Activated CD8-positive, alpha-beta T cell treated with anti-CD3 and anti-CD28 coated beads for 36 hours (primary cell): ENCODE data around the gene RAB31. TPM values are rescaled to one million over a fixed set of nuclear protein-coding genes. Genes with fewer than 3 reads are reported as not detected.

Experiments used
- ATAC-seq: fragments of 200-7000 bp; cut with Tn5 transposase; one replicate; pipeline ENCODE4 v1.10.0; 2021; ENCODE audit warnings: mild to moderate bottlenecking, moderate library complexity
- CTCF ChIA-PET: fragments of 350-600 bp; sonication (Branson Sonifier 250); formaldehyde crosslinking; loops from one replicate; lab custom pipeline; 2021; ENCODE audit warnings: antibody characterized with exemption; lab: Charles Lee
- POLR2A ChIA-PET: fragments of 350-600 bp; sonication (Branson Sonifier 250); formaldehyde crosslinking; loops from one replicate; lab custom pipeline; 2021; ENCODE audit warnings: antibody characterized with exemption; lab: Charles Lee
- DNase-seq: peaks from one replicate; pipeline ENCODE4 v3.0.0-alpha.2; 2020
- H3K27ac Mint-ChIP-seq: one replicate; pipeline ENCODE4 v1.8.0; 2021; ENCODE audit warnings: mild to moderate bottlenecking, mixed read lengths
- H3K27me3 Mint-ChIP-seq: one replicate; pipeline ENCODE4 v1.8.0; 2021; ENCODE audit warnings: mixed read lengths
- H3K36me3 Mint-ChIP-seq: one replicate; pipeline ENCODE4 v1.8.0; 2021; ENCODE audit warnings: low read depth, mixed read lengths
- H3K4me1 Mint-ChIP-seq: one replicate; pipeline ENCODE4 v1.8.0; 2021; ENCODE audit warnings: low read depth, mixed read lengths
- H3K4me3 Mint-ChIP-seq: one replicate; pipeline ENCODE4 v1.8.0; 2021; ENCODE audit warnings: mild to moderate bottlenecking, moderate library complexity, mixed read lengths
- H3K9me3 Mint-ChIP-seq: one replicate; pipeline ENCODE4 v1.8.0; 2021; ENCODE audit warnings: mixed read lengths
- intact Hi-C: fragments of 100-400 bp; cut with micrococcal nuclease; formaldehyde crosslinking; loops from one replicate; pipeline ENCODE4 v1.10.0; 2022
- total RNA-seq, 2 experiments: library from RNA; stranded (reverse); gene quantifications; one replicate each; pipeline ENCODE4 v1.2.3, GENCODE V29; 2021
- TF ChIP-seq, protein P1 (sequence below): fragments of 200-600 bp; IDR thresholded peaks from one replicate; pipeline ENCODE4 v1.8.0; 2022; ENCODE audit warnings: antibody characterized with exemption, mild to moderate bottlenecking

RAB31 gene
- total RNA-seq, 2 experiments from 2014 or later: 0.45 to 0.76 TPM

DNA sequence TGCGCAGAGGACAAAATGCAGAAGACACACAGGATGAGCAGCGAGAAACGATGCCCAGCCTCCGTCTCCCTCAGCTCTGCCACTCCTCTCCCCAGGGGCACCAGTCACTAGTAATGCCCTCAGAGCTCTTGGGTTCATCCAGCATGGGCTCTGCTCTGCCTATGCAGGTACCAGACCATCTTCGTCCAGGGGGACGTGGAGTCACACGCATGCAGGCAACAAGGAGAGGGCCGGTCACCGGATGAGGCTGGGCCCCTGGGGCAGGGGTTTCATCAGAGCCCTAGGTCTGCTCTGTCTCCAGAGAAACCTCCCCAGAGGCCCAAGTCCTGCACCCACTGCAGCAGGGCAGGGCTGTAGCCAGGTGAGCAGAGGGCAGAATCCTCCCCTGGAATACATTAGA, 23.9 kb downstream of the RAB31 start:
- Mint-ChIP-seq H3K4me1 (peaks cover 4% of the 10 kb centered on the region), H3K4me3 (no peak overlapping the region), H3K36me3 (no peaks in the 10 kb centered on the region), H3K27me3 (peaks cover 12% of the 10 kb centered on the region), H3K9me3 (no peaks in the 10 kb centered on the region), H3K27ac (no peak overlapping the region)
- ChIA-PET CTCF (no interaction called here), POLR2A (interaction anchor here (1.0 kb wide), 1 partner anchor 20 kb away, joined by 3 read pairs; no protein-coding TSS in a partner anchor)
- no peak for ATAC-seq
- intact Hi-C loops: no loop called here
- TF ChIP-seq, protein P1, sequence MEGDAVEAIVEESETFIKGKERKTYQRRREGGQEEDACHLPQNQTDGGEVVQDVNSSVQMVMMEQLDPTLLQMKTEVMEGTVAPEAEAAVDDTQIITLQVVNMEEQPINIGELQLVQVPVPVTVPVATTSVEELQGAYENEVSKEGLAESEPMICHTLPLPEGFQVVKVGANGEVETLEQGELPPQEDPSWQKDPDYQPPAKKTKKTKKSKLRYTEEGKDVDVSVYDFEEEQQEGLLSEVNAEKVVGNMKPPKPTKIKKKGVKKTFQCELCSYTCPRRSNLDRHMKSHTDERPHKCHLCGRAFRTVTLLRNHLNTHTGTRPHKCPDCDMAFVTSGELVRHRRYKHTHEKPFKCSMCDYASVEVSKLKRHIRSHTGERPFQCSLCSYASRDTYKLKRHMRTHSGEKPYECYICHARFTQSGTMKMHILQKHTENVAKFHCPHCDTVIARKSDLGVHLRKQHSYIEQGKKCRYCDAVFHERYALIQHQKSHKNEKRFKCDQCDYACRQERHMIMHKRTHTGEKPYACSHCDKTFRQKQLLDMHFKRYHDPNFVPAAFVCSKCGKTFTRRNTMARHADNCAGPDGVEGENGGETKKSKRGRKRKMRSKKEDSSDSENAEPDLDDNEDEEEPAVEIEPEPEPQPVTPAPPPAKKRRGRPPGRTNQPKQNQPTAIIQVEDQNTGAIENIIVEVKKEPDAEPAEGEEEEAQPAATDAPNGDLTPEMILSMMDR: no peak
- DNase-seq: no peak

- ChIA-PET POLR2A (no interaction called here), CTCF (no interaction called here)
- ATAC-seq (no peak), DNase-seq (no peak)
- no peak overlapping the region for H3K27ac Mint-ChIP-seq
- intact Hi-C loops: no loop called here
- TF ChIP-seq, protein P1: no peak
- no peaks in the 10 kb centered on the region for H3K9me3 Mint-ChIP-seq
- H3K36me3 Mint-ChIP-seq: no peaks in the 10 kb centered on the region
- H3K27me3 Mint-ChIP-seq: peaks cover 12% of the 10 kb centered on the region
- H3K4me3 Mint-ChIP-seq: no peak overlapping the region
- peaks cover 4% of the 10 kb centered on the region for H3K4me1 Mint-ChIP-seq
Observed at GRCh38 chr18:9734189-9734588, 26.1 kb downstream of the RAB31 start.

GRCh38 chr18:9735238-9735637, 27.1 kb downstream of the RAB31 start:
- intact Hi-C loops: no loop called here
- H3K4me3 Mint-ChIP-seq: no peak overlapping the region
- TF ChIP-seq, protein P1: no peak
- ChIA-PET POLR2A (no interaction called here), CTCF (no interaction called here)
- peaks cover 12% of the 10 kb centered on the region for H3K27me3 Mint-ChIP-seq
- H3K27ac Mint-ChIP-seq: no peak overlapping the region
- DNase-seq (peak; percentile 27), ATAC-seq (peak; percentile 17)
- peaks cover 4% of the 10 kb centered on the region for H3K4me1 Mint-ChIP-seq
- H3K36me3 Mint-ChIP-seq: no peaks in the 10 kb centered on the region
- H3K9me3 Mint-ChIP-seq: no peaks in the 10 kb centered on the region

- no peak overlapping the region for H3K4me3 Mint-ChIP-seq
- no peak for ATAC-seq
- H3K36me3 Mint-ChIP-seq: no peaks in the 10 kb centered on the region
- intact Hi-C loops: no loop called here
- peaks cover 11% of the 10 kb centered on the region for H3K27me3 Mint-ChIP-seq
- ChIA-PET POLR2A (no interaction called here), CTCF (no interaction called here)
- H3K4me1 Mint-ChIP-seq: peaks cover 4% of the 10 kb centered on the region
- no peak overlapping the region for H3K27ac Mint-ChIP-seq
- H3K9me3 Mint-ChIP-seq: no peaks in the 10 kb centered on the region
- TF ChIP-seq, protein P1: no peak
- no peak for DNase-seq
Observed at GRCh38 chr18:9735879-9736278, 27.8 kb downstream of the RAB31 start.

DNA sequence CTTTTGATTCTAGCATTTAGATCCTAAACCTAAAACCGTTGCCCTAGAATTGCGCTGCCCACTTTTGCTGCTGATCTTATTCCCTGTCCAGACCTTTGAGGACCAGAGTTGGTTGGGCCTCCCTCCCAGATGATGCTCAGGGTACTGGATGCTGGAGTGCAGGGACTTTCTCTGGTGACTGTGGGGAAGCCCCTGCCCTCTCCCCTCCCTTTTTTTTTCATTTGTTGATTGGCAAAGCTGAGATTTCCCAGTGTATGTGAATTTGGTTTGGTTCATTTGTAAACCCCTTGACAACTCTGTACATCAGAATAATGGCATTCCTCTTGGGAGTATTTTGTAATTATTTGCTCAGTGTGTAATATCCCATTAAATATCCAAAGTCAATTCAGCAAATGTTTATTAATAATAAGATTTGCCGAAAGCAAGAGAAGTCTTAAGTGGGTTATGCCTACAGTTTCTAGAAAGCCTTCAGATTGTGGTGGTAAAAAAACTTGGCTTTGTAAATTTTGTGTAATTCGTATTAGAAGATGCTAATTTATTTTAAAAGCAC, 28.3 kb downstream of the RAB31 start:
- ATAC-seq (no peak), DNase-seq (no peak)
- intact Hi-C loops: no loop called here
- TF ChIP-seq, protein P1: no peak
- Mint-ChIP-seq H3K27me3 (peaks cover 11% of the 10 kb centered on the region), H3K36me3 (no peaks in the 10 kb centered on the region), H3K4me3 (no peak overlapping the region), H3K4me1 (peaks cover 4% of the 10 kb centered on the region), H3K27ac (no peak overlapping the region), H3K9me3 (no peaks in the 10 kb centered on the region)
- ChIA-PET CTCF (no interaction called here), POLR2A (no interaction called here)
